Measurements from ENCODE around the gene PFDN4. TPM values are rescaled to one million over a fixed set of nuclear protein-coding genes. Genes with fewer than 3 reads are reported as not detected.

Gene PFDN4
- total RNA-seq, 1 donor from 2014 or later, result 124 TPM

Other genes starting within 250 kb of the PFDN4 start
- not detected in 2 replicates for gene BCAS1, start 137.5 kb upstream of the PFDN4 start, total RNA-seq
- gene CYP24A1, start 34.1 kb upstream of the PFDN4 start, total RNA-seq, result not detected in 2 replicates